Measurements from ENCODE around the gene MAST4.

MAST4 gene

GRCh38 chr5:67173959-67174358 lies 577.8 kb downstream of the MAST4 start:
- no peak for DNase-seq (ENCODE audit: low read depth in 2 of 2, low spot score in 1 of 2)

GRCh38 chr5:67176936-67177335 lies 580.7 kb downstream of the MAST4 start:
- DNase-seq (ENCODE audit: low read depth in 2 of 2, low spot score in 1 of 2): no peak

GRCh38 chr5:67178085-67178484 lies 581.9 kb downstream of the MAST4 start:
- no peak for DNase-seq (ENCODE audit: low read depth in 2 of 2, low spot score in 1 of 2)

GRCh38 chr5:67178966-67179365 lies 582.8 kb downstream of the MAST4 start:
- no peak for DNase-seq (ENCODE audit: low read depth in 2 of 2, low spot score in 1 of 2)

GRCh38 chr5:67179697-67180361 lies 583.6 kb downstream of the MAST4 start:
- DNase-seq (ENCODE audit: low read depth in 2 of 2, low spot score in 1 of 2): no peak

- no peak for DNase-seq (ENCODE audit: low read depth in 2 of 2, low spot score in 1 of 2)
These were observed 585.5 kb downstream of the MAST4 start for GRCh38 chr5:67181648-67182221.

GRCh38 chr5:67182301-67182790 lies 586.2 kb downstream of the MAST4 start:
- DNase-seq (ENCODE audit: low read depth in 2 of 2, low spot score in 1 of 2): no peak

GRCh38 chr5:67183859-67184258 lies 587.7 kb downstream of the MAST4 start:
- DNase-seq (ENCODE audit: low read depth in 2 of 2, low spot score in 1 of 2): no peak

GRCh38 chr5:67187006-67187715 lies 591.0 kb downstream of the MAST4 start:
- DNase-seq (ENCODE audit: low read depth in 2 of 2, low spot score in 1 of 2): no peak

- no peak for DNase-seq (ENCODE audit: low read depth in 2 of 2, low spot score in 1 of 2)
These were observed 592.3 kb downstream of the MAST4 start for GRCh38 chr5:67188274-67189078.

- DNase-seq (ENCODE audit: low read depth in 2 of 2, low spot score in 1 of 2): no peak
These were observed 592.8 kb downstream of the MAST4 start for GRCh38 chr5:67189079-67189354.

- no peak for DNase-seq (ENCODE audit: low read depth in 2 of 2, low spot score in 1 of 2)
These were observed 593.7 kb downstream of the MAST4 start for GRCh38 chr5:67189931-67190330.

GRCh38 chr5:67190410-67190809 lies 594.2 kb downstream of the MAST4 start:
- no peak for DNase-seq (ENCODE audit: low read depth in 2 of 2, low spot score in 1 of 2)

GRCh38 chr5:67190861-67191260 lies 594.7 kb downstream of the MAST4 start:
- DNase-seq (ENCODE audit: low read depth in 2 of 2, low spot score in 1 of 2): no peak

GRCh38 chr5:67192719-67193438 lies 596.7 kb downstream of the MAST4 start:
- DNase-seq (ENCODE audit: low read depth in 2 of 2, low spot score in 1 of 2): no peak

GRCh38 chr5:67193439-67193807 lies 597.2 kb downstream of the MAST4 start:
- no peak for DNase-seq (ENCODE audit: low read depth in 2 of 2, low spot score in 1 of 2)

GRCh38 chr5:67194166-67194565 lies 598.0 kb downstream of the MAST4 start:
- no peak for DNase-seq (ENCODE audit: low read depth in 2 of 2, low spot score in 1 of 2)

- DNase-seq (ENCODE audit: low read depth in 2 of 2, low spot score in 1 of 2): no peak
These were observed 599.4 kb downstream of the MAST4 start for GRCh38 chr5:67195406-67196275.

GRCh38 chr5:67196537-67197059 lies 600.4 kb downstream of the MAST4 start, which contains the start of gene CD180:
Gene CD180, minus strand, starts transcription at chr5:67196799. Its CDS starts 158 bp downstream, at chr5:67196641.
- DNase-seq (ENCODE audit: low read depth in 2 of 2, low spot score in 1 of 2): no peak

GRCh38 chr5:67197536-67197935 lies 601.3 kb downstream of the MAST4 start:
- no peak for DNase-seq (ENCODE audit: low read depth in 2 of 2, low spot score in 1 of 2)
